Mesenchymal stem cell (in vitro differentiated cells and primary cell): ENCODE data around the gene RFPL2. TPM values are rescaled to one million over a fixed set of nuclear protein-coding genes. Genes with fewer than 3 reads are reported as not detected.
"Not testable (repeated sequence)": the region's sequence is repeated elsewhere in the genome, so short reads cannot be mapped to it uniquely, and the experiment has no call there.

Experiments
- DNase-seq: peaks from one replicate; pipeline ENCODE4 v3.0.0-alpha.2; 2013
- H2AFZ ChIP-seq: one replicate; pipeline ENCODE4 v1.6.1; 2013; ENCODE audit warnings: low read depth, mild to moderate bottlenecking, control low read depth, inconsistent platforms, low read length, moderate library complexity
- H2AK5ac ChIP-seq: 2 replicates; pipeline ENCODE4 v1.6.1; 2013; ENCODE audit warnings: low read length, moderate library complexity, mild to moderate bottlenecking, inconsistent platforms; ENCODE audit not compliant: severe bottlenecking
- H2BK120ac ChIP-seq: one replicate; pipeline ENCODE4 v1.6.1; 2013; ENCODE audit warnings: low read depth, mild to moderate bottlenecking, inconsistent platforms, low read length, moderate library complexity
- H2BK12ac ChIP-seq, 2 experiments: one replicate each; pipeline ENCODE4 v1.6.1; 2013; ENCODE audit warnings: inconsistent platforms in 2 of 2, low read length in 2 of 2, mild to moderate bottlenecking in 2 of 2, moderate library complexity in 2 of 2, control low read depth in 1 of 2
- H2BK15ac ChIP-seq: one replicate; pipeline ENCODE4 v1.6.1; 2013; ENCODE audit warnings: mild to moderate bottlenecking, low read depth, inconsistent platforms; ENCODE audit not compliant: poor library complexity, severe bottlenecking
- H2BK5ac ChIP-seq: 2 replicates; pipeline ENCODE4 v1.6.1; 2013; ENCODE audit warnings: low read depth, mild to moderate bottlenecking, low read length, control low read depth, inconsistent platforms; ENCODE audit not compliant: poor library complexity, severe bottlenecking
- H3K14ac ChIP-seq, 2 experiments: one replicate each; pipeline ENCODE4 v1.6.1; 2013; ENCODE audit warnings: inconsistent platforms in 2 of 2, low read length in 2 of 2, control low read depth in 1 of 2, mild to moderate bottlenecking in 1 of 2, moderate library complexity in 1 of 2
- H3K18ac ChIP-seq, 2 experiments: one replicate each; pipeline ENCODE4 v1.6.1; 2013; ENCODE audit warnings: inconsistent platforms in 2 of 2, low read length in 2 of 2, control low read depth in 1 of 2, low read depth in 1 of 2, mild to moderate bottlenecking in 1 of 2
- H3K23ac ChIP-seq, 2 experiments: one replicate each; pipeline ENCODE4 v1.6.1; 2013; ENCODE audit warnings: inconsistent platforms in 2 of 2, low read length in 2 of 2, mild to moderate bottlenecking in 2 of 2, moderate library complexity in 2 of 2, control low read depth in 1 of 2
- H3K27ac ChIP-seq: 2 replicates; pipeline ENCODE4 v1.5.1; 2013; ENCODE audit warnings: mild to moderate bottlenecking, moderate library complexity, low read length, control low read depth, inconsistent platforms; ENCODE audit not compliant: poor library complexity, severe bottlenecking
- H3K27me3 ChIP-seq, 2 experiments: 2 replicates each; pipeline versions ENCODE4 v1.6.1 to v1.7.0; 2013; ENCODE audit warnings: low read length in 2 of 2, mild to moderate bottlenecking in 2 of 2, moderate library complexity in 2 of 2, control low read depth in 1 of 2, inconsistent platforms in 1 of 2; ENCODE audit not compliant: control insufficient read depth in 1 of 2, insufficient read depth in 1 of 2
- H3K36me3 ChIP-seq, 2 experiments: 2 replicates each; pipeline versions ENCODE4 v1.6.1 to v1.7.0; 2013; ENCODE audit warnings: low read length in 2 of 2, control low read depth in 1 of 2, inconsistent platforms in 1 of 2, low read depth in 1 of 2, mild to moderate bottlenecking in 1 of 2; ENCODE audit not compliant: insufficient read depth in 2 of 2, control insufficient read depth in 1 of 2
- H3K4ac ChIP-seq, 2 experiments: one replicate each; pipeline ENCODE4 v1.6.1; 2013; ENCODE audit warnings: inconsistent platforms in 2 of 2, low read length in 2 of 2, mild to moderate bottlenecking in 2 of 2, moderate library complexity in 2 of 2, control low read depth in 1 of 2, low read depth in 1 of 2
- H3K4me1 ChIP-seq: 2 replicates; pipeline ENCODE4 v1.6.1; 2013; ENCODE audit warnings: low read depth, low read length, control low read depth; ENCODE audit not compliant: control insufficient read depth, insufficient read depth
- H3K4me2 ChIP-seq: 2 replicates; pipeline ENCODE4 v1.6.1; 2013; ENCODE audit warnings: low read length, mild to moderate bottlenecking, inconsistent platforms; ENCODE audit not compliant: poor library complexity, severe bottlenecking
- H3K4me3 ChIP-seq, 2 experiments: 2 replicates each; pipeline versions ENCODE4 v1.5.1 to v1.7.0; 2013; ENCODE audit warnings: low read length in 2 of 2, mild to moderate bottlenecking in 2 of 2, control low read depth in 1 of 2, low read depth in 1 of 2; ENCODE audit not compliant: insufficient read depth in 1 of 2
- H3K79me1 ChIP-seq: replicated peaks from 2 replicates; pipeline ENCODE4 v1.6.1; 2013; ENCODE audit warnings: mild to moderate bottlenecking, control low read depth, low read length, inconsistent platforms; ENCODE audit not compliant: poor library complexity, severe bottlenecking
- H3K9ac ChIP-seq: 2 replicates; pipeline ENCODE4 v1.7.0; 2013; ENCODE audit warnings: mild to moderate bottlenecking, low read length, moderate library complexity
- H3K9me3 ChIP-seq: 2 replicates; pipeline ENCODE4 v1.7.0; 2013; ENCODE audit warnings: mild to moderate bottlenecking, low read length; ENCODE audit not compliant: control insufficient read depth
- H4K8ac ChIP-seq: one replicate; pipeline ENCODE4 v1.6.1; 2013; ENCODE audit warnings: inconsistent platforms, mild to moderate bottlenecking, low read length, moderate library complexity
- H4K91ac ChIP-seq: one replicate; pipeline ENCODE4 v1.6.1; 2013; ENCODE audit warnings: mild to moderate bottlenecking, low read length, inconsistent platforms
- WGBS: methylation state at CpG from one replicate; pipeline ENCODE4 v1.1.7; 2013; ENCODE audit warnings: mixed read lengths; 5-methylcytosine and 5-hydroxymethylcytosine counted together
- small RNA-seq: library from polyadenylated mRNA; stranded (forward); fragments of <200 nt; extraction: miRNeasy Mini kit (QIAGEN cat#:217004); gene quantifications from one replicate; pipeline ENCODE3, GENCODE V24; 2013; ENCODE audit warnings: low read depth

The RFPL2 gene

DNA sequence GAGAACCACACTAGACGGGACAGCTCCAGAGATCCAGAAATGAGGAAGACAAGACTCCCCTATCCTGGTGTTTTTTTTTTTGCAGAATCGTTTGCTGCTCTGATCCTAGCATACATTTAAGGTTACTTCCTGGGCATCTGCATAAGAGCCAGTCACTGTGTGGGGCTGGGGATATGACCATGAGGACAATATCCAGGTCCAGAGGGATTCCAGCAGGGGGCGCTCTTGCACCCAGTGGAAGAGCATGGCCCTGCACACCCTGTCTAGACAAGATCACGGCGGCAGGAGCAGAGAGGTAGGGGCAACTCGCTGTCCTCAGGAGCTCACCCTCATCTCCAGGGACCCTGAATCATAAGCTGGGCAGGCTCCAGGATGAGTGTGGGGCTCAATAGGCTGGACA lies 64.2 kb downstream of the RFPL2 start:
- not testable (repeated sequence) for H2BK5ac ChIP-seq, H4K8ac ChIP-seq, H2AFZ ChIP-seq, H3K36me3 ChIP-seq, H3K4ac ChIP-seq, H3K9ac ChIP-seq, H3K18ac ChIP-seq, H3K14ac ChIP-seq, H4K91ac ChIP-seq, H3K79me1 ChIP-seq, H2BK120ac ChIP-seq, H2BK12ac ChIP-seq, DNase-seq, H3K4me1 ChIP-seq, H3K27ac ChIP-seq, H2BK15ac ChIP-seq, H3K9me3 ChIP-seq, H3K4me3 ChIP-seq, H2AK5ac ChIP-seq, H3K4me2 ChIP-seq, H3K23ac ChIP-seq
- 39% methylated on average over 3 of the region's 6 CpGs for WGBS
- H3K27me3 ChIP-seq = peaks cover 11 to 26% of the 10 kb centered on the region in 2 experiments

Small RNAs within 50 kb of the gene (small RNA-seq; reads per million reads assigned to genes)
- not detected for gene RF02171
